ENCODE results near the gene ALDH1L1.

ALDH1L1 gene

GRCh38 chr3:126121632-126122031 lies 58.8 kb downstream of the ALDH1L1 start:
- TF ChIP-seq CTCF (conservative IDR thresholded peaks at IDR 0.05) = no peak
- H3K27ac ChIP-seq = no peak overlapping the region

GRCh38 chr3:126121074-126121473 lies 59.3 kb downstream of the ALDH1L1 start:
- H3K27ac ChIP-seq = no peak overlapping the region
- no peak for TF ChIP-seq CTCF (conservative IDR thresholded peaks at IDR 0.05)

- no peak for TF ChIP-seq CTCF (conservative IDR thresholded peaks at IDR 0.05)
- no peak overlapping the region for H3K27ac ChIP-seq
Observed at GRCh38 chr3:126119976-126120375, 60.4 kb downstream of the ALDH1L1 start.

- no peak for TF ChIP-seq CTCF (conservative IDR thresholded peaks at IDR 0.05)
- H3K27ac ChIP-seq = no peak overlapping the region
Observed at GRCh38 chr3:126119008-126119675, 61.2 kb downstream of the ALDH1L1 start.

- no peak overlapping the region for H3K27ac ChIP-seq
- TF ChIP-seq CTCF (conservative IDR thresholded peaks at IDR 0.05) = no peak
Observed at GRCh38 chr3:126118591-126118990, 61.8 kb downstream of the ALDH1L1 start.

GRCh38 chr3:126117786-126118185 lies 62.6 kb downstream of the ALDH1L1 start:
- TF ChIP-seq CTCF (conservative IDR thresholded peaks at IDR 0.05) = no peak
- no peak overlapping the region for H3K27ac ChIP-seq

GRCh38 chr3:126117212-126117611 lies 63.2 kb downstream of the ALDH1L1 start:
- no peak overlapping the region for H3K27ac ChIP-seq
- no peak for TF ChIP-seq CTCF (conservative IDR thresholded peaks at IDR 0.05)
